Measurements from ENCODE around the gene CALML5. TPM values are rescaled to one million over a fixed set of nuclear protein-coding genes. Genes with fewer than 3 reads are reported as not detected.
A peak's percentile ranks its signal among the peaks of the same experiment; 100 is the strongest.

CALML5 gene
- total and polyA plus RNA-seq, 8 donors, result not detected

DNA sequence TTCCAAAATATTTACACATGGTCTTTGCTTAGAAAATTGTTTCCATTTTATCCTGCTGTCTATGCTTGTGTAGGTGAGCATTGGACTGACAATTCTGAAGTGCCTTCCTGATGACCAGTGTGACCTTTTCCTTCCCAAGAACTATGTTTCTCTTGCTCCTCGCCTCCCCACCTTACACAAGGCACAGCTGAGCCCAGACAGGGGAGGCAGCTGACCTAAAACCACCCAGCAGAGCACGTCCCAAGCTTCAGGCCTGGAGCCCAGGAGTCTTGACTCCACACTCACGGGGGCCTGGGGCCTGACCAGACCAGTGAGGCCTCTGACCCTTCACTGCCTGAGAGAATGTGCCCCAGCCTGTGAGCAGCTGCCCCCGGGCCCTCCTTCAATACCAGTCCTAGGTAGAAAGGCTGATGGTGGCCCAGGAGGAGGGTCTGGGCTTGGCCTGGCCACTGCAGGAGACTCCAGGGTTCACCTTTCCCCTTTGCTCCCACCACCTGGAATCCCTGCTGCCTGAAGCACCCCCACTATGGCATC is 7.0 kb downstream of the CALML5 start:
- DNase-seq, result no peak
- no peaks in the 10 kb centered on the region for H3K36me3 ChIP-seq
- intact Hi-C loops (cut with DNase I), result no loop called here

DNA sequence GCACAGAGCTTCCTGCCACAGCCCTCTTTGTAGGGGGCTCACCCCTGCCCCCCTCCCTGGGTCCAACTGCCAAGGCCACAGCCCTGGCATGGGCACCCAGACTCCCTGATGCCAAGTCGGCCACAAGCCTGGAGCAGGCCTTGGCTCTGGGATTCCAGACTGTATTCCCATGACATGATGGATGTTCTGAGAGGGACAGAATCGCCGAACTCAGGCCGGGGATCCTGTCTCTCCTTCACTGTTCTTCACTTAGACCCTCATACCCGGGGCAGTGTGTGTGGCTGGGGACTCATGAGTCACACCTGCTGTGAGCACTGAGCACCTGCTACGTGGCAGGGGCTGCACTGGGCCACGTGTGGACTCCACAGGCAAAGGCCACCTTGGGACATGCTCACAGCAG is 7.9 kb downstream of the CALML5 start:
- DNase-seq (peak in 1 of 6 donors; percentile 40), ATAC-seq (no peak), FAIRE-seq (no peak)
- intact Hi-C loops (cut with DNase I), result no loop called here
- Histone ChIP-seq H3K27ac (no peak overlapping the region), H3K4me3 (no peak overlapping the region), H3K27me3 (no peaks in the 10 kb centered on the region), H3K4me1 (peaks cover 0 to 3% (median 0%) of the 10 kb centered on the region in 3 donors), H3K9me3 (no peaks in the 10 kb centered on the region), H3K36me3 (no peaks in the 10 kb centered on the region)
- 77 to 78% methylated on average over 7 of the region's 7 CpGs for WGBS, 2 donors
- TF ChIP-seq, protein P1, sequence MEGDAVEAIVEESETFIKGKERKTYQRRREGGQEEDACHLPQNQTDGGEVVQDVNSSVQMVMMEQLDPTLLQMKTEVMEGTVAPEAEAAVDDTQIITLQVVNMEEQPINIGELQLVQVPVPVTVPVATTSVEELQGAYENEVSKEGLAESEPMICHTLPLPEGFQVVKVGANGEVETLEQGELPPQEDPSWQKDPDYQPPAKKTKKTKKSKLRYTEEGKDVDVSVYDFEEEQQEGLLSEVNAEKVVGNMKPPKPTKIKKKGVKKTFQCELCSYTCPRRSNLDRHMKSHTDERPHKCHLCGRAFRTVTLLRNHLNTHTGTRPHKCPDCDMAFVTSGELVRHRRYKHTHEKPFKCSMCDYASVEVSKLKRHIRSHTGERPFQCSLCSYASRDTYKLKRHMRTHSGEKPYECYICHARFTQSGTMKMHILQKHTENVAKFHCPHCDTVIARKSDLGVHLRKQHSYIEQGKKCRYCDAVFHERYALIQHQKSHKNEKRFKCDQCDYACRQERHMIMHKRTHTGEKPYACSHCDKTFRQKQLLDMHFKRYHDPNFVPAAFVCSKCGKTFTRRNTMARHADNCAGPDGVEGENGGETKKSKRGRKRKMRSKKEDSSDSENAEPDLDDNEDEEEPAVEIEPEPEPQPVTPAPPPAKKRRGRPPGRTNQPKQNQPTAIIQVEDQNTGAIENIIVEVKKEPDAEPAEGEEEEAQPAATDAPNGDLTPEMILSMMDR (IDR thresholded peaks at IDR 0.05), result no peak

More for the DNA sequence above, 7.0 kb downstream of the CALML5 start:
- no peak for ATAC-seq
- no peaks in the 10 kb centered on the region for H3K9me3 ChIP-seq
- TF ChIP-seq, protein P1 (IDR thresholded peaks at IDR 0.05), result no peak
- 95 to 97% methylated on average over 4 of the region's 4 CpGs for WGBS, 2 donors
- H3K27ac ChIP-seq, result no peak overlapping the region
- FAIRE-seq, result no peak
- H3K4me1 ChIP-seq, result peaks cover 0 to 3% (median 0%) of the 10 kb centered on the region in 3 donors
- H3K4me3 ChIP-seq, result no peak overlapping the region
- no peaks in the 10 kb centered on the region for H3K27me3 ChIP-seq

DNA sequence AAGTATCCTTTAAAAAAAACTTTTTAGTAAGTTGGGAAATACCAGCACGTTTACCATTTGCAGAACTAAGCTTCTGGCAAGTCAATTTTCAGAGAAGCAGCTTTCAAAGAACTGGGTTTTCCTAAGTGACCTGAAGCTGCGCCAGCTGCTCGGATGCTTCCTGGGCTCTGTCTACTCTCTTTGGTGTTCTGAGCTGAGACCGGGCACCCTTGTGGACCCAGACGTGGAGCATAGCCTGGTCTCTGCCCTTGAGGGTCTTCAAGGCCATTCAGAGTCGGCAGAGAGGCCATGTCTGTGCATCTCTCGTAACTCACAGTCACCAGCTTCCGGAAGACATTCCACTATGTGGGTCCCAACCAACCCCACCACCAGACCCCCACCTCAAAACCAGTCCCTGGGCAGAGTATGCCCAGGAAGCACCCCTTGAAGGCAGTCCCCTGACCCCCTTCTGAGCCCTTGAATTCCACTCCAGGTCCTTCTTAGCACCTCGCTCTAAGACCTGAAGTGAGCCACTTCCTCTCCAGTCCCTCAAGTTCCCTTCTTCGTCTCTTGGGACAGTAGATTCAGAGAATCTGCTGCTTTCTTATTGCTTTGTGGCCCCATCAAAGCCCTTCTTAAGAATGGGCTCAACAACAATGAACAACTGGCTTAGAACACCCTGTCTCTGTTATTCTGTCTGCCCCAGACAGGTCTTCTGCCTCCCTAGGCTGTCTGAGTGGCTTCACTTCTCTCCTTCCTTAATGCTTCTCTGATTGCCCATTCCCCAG is 8.5 kb downstream of the CALML5 start:
- FAIRE-seq (no peak), DNase-seq (peak in 1 of 6 donors; percentile 26), ATAC-seq (no peak)
- Histone ChIP-seq H3K4me1 (peaks cover 0 to 3% (median 0%) of the 10 kb centered on the region in 3 donors), H3K4me3 (no peak overlapping the region), H3K9me3 (no peaks in the 10 kb centered on the region), H3K36me3 (no peaks in the 10 kb centered on the region), H3K27ac (no peak overlapping the region), H3K27me3 (no peaks in the 10 kb centered on the region)
- TF ChIP-seq, protein P1 (IDR thresholded peaks at IDR 0.05), result no peak
- WGBS, 2 donors, result 89 to 91% methylated on average over 10 of the region's 10 CpGs
- intact Hi-C loops (cut with DNase I), result no loop called here

DNA sequence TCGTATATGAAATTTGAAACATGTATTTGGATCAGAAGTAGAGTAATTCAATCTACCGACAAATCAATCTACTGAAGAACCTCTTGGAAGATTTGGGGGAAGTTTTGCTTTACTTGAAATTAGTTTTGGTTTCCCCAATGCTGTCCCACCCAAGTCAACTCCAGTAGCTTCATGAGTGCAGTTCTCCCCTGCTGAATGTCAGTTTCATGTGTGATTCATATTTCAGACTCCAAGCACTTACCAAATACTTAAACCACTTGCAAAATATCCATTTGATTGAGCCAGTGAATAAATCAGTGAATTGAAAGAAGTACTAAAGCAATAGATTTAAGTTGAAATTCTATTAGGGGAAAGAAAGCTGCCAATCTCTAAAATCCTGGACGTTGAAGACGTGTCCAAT is 9.3 kb downstream of the CALML5 start:
- FAIRE-seq (no peak), DNase-seq (no peak), ATAC-seq (no peak)
- H3K36me3 ChIP-seq, result no peaks in the 10 kb centered on the region
- H3K27me3 ChIP-seq, result no peaks in the 10 kb centered on the region
- no peaks in the 10 kb centered on the region for H3K9me3 ChIP-seq
- peaks cover 0 to 3% (median 0%) of the 10 kb centered on the region in 3 donors for H3K4me1 ChIP-seq
- no peak overlapping the region for H3K4me3 ChIP-seq
- WGBS, 2 donors, result 91 to 96% methylated on average over 4 of the region's 4 CpGs
- H3K27ac ChIP-seq, result no peak overlapping the region
- TF ChIP-seq, protein P1 (IDR thresholded peaks at IDR 0.05), result no peak
- intact Hi-C loops (cut with DNase I), result no loop called here

All from pancreas (tissue), 10 donors.